GM21619 (cell line): Measurements from ENCODE around the gene MYOG.

Experiments used
- ATAC-seq: cut with Tn5 transposase; IDR thresholded peaks from one replicate; pipeline ENCODE4 v1.9.1; 2021; ENCODE audit not compliant: unreplicated experiment

The MYOG gene

GRCh38 chr1:203091199-203091477 lies 5.3 kb upstream of the MYOG start:
- ATAC-seq: no peak

- ATAC-seq: no peak
These were observed 4.8 kb upstream of the MYOG start for GRCh38 chr1:203090421-203091198.

GRCh38 chr1:203089651-203090045 lies 3.8 kb upstream of the MYOG start:
- no peak for ATAC-seq

GRCh38 chr1:203089001-203089650 lies 3.3 kb upstream of the MYOG start:
- ATAC-seq: no peak

- no peak for ATAC-seq
These were observed 2.6 kb upstream of the MYOG start for GRCh38 chr1:203088441-203088840.

- no peak for ATAC-seq
These were observed 1.4 kb upstream of the MYOG start for GRCh38 chr1:203086992-203087763.

GRCh38 chr1:203084588-203085527 lies 954 bp downstream of the MYOG start:
- no peak for ATAC-seq

GRCh38 chr1:203083463-203083921 lies 2.3 kb downstream of the MYOG start:
- ATAC-seq: no peak

- ATAC-seq: no peak
These were observed 3.0 kb downstream of the MYOG start for GRCh38 chr1:203082571-203083462.

- no peak for ATAC-seq
These were observed 3.6 kb downstream of the MYOG start for GRCh38 chr1:203082231-203082505.

GRCh38 chr1:203081465-203082230 lies 4.2 kb downstream of the MYOG start:
- ATAC-seq: no peak

GRCh38 chr1:203080456-203080855 lies 5.4 kb downstream of the MYOG start:
- ATAC-seq: no peak

GRCh38 chr1:203078478-203078877 lies 7.3 kb downstream of the MYOG start:
- ATAC-seq: no peak

- ATAC-seq: no peak
These were observed 7.9 kb downstream of the MYOG start for GRCh38 chr1:203077956-203078355.

GRCh38 chr1:203077367-203077766 lies 8.4 kb downstream of the MYOG start:
- ATAC-seq: no peak

GRCh38 chr1:203076031-203076511 lies 9.7 kb downstream of the MYOG start:
- ATAC-seq: no peak

- no peak for ATAC-seq
These were observed 10.4 kb downstream of the MYOG start for GRCh38 chr1:203075236-203076030.

- no peak for ATAC-seq
These were observed 11.2 kb downstream of the MYOG start for GRCh38 chr1:203074610-203075009.
